GM19455 (cell line): ENCODE measurements around the gene MDH1.

Experiments
- ATAC-seq: cut with Tn5 transposase; IDR thresholded peaks from one replicate; pipeline ENCODE4 v1.9.1; 2021; ENCODE audit not compliant: unreplicated experiment

Gene MDH1

DNA sequence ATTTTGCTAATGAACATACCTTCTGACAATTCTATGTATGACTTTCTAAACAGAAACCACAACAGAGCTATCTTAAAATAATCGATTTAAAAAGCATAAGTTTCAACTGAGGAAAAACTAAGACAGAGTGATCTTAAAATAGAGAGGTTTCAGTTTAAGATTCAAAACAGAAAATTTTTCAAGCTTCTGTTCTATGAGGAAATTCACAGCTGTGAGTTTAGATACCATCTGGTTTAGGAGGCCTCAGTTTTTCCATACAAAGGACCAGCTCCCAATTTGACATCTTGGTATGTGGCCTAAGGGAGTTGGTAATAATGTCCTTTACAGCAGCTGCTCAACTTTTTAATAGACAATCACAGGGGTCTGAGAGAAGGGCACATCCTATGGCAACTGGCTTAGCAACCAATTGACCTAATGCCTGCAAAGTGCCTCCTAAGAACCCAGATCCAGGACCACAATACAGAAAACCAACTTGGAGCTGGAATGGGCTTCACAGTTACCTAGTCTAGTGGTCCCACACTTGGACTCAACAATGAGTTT is 39.7 kb downstream of the MDH1 start:
- ATAC-seq = no peak

DNA sequence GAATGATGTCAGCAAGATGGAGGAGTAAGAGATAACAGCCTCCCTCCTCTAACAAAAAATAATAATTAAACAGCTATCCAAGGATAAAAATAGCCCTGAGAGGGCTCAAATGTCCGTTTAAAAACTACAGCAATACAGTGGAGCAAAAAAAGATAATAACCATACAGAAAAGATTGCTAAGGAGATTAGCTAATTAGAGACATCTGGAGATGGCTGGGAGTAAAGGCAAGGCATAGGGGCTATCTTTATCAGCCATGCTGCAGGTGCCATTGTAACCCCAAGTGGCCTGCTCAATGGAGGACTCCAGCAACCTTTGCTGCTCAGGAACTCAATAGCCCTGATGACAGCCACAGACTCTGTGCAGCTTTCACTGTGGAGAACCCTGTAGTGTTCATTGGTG is 42.7 kb downstream of the MDH1 start:
- no peak for ATAC-seq

DNA sequence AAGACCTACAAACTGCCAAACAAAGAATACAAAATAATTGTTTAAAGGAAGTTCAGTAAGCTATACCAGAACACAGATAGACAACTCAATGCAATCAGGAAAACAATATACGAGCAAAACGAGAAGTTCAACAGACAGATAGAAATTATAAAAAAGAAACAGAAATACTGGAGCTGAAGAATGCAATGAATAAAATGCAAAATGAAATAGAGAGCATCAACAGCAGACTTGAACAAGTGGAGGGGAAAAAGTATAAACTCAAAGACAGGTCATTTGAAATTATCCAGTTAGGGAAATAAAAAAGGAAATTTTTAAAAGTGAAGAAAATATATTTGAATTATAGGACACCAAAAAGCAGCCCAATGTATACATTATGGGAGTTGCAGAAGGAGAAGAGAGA is 43.6 kb downstream of the MDH1 start:
- ATAC-seq = no peak

DNA sequence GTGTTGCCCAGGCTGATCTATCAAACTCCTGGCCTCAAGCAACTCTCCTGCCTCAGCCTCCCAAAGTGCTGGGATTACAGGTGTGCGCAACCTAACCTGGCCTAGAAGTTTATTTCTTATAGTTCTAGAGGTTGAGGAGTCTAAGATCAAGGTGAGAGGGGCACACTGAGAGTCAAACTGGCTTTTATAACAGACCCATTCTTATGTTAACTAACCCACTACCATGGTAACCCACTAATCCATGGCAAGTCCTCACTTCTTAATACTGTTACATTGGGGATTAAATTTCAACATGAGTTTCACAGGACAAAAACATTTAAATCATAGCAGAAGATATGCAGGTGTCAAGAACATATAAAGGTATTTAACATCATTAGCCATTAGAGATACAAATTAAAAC is 50.6 kb downstream of the MDH1 start:
- no peak for ATAC-seq

DNA sequence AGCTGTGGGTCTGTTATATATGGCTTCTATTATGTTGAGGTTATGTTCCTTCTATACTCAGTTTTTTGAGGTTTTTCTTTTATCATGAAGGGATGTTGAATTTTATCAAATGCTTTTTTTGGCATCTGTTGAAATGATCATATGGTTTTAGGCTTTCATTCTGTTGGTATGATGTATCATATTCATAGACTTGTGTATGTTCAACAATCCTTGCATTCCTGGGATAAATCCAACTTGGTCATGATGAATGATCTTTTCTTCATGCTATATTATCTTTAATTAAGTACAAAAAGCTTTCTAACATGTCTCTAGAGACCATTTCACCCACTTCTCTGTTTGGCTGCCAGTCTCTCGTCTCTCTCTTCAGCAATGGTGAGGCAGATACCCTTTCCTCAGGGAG is 54.2 kb downstream of the MDH1 start:
- ATAC-seq = no peak

DNA sequence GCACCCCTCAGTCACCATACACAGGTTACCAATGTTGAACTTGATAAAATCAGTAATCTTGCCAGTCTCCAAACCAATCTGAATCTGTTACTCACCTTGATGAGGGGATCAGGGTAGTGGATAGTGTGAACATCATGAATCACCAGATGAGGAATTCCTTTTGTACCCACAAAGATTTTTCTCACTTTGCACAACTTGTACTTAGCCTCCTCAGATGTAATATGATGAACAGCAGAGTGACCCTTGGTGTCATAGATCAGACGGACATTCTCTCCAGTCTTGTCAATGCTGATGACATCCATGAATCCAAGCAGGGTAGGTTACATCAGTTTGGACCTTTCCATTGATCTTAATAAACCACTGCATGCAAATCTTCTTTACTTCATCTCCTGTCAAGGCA is 54.7 kb downstream of the MDH1 start:
- ATAC-seq = no peak

DNA sequence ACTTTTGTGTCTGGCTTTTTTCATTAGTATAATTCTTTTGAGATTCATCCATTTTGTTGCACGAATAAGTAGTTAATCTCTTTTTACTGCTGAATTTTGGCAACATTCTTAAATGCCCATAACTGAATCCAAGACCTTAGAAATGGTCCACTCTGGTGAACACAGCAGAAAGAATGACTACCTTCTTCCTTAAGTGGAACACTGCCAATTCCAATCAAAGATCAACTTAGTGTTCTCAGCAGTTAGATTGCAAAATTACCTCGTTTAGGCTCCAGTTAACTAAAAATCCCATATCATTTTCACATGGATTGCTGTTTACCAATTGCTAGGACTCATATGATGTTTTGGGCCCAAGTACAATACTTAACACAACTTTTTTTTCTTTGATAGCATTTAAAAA is 59.9 kb downstream of the MDH1 start:
- ATAC-seq = no peak

DNA sequence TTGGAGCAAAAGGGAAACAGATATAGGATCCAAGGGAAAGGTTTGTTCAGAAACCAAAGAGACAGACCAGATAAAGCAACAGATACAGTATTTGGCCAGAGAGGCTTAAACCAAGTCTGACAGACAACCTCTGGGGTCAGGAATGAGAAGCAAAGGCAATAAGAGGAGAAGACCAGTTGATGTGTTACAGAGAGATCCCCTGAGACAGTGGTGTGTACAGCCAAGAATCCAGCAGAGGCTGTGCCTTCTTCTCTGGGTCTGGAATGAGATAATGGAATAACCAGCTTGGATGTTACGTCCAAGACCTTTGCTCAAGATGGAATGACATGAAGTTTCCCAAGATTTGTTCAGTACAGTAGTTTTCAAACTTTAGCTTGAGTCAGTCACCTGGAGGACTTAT is 61.1 kb downstream of the MDH1 start:
- no peak for ATAC-seq

DNA sequence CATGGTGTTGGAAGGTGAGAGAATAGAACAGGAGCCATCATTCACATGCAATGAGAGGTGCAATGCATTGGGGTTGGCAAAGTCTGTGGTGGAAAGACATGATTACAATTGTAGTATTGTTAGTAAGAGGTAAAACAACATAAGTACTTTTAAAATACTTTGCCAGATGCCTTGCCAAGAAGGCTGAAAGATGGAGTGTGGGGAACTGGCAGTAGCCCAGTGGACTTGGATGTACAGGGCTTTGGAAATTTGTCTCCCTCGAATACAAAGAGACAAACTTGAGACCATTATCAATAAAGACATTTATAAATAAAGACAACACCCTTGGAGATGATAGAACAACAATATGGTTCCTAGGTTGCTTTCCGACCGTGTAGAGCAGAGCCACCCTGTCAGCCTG is 62.0 kb downstream of the MDH1 start:
- ATAC-seq = no peak

DNA sequence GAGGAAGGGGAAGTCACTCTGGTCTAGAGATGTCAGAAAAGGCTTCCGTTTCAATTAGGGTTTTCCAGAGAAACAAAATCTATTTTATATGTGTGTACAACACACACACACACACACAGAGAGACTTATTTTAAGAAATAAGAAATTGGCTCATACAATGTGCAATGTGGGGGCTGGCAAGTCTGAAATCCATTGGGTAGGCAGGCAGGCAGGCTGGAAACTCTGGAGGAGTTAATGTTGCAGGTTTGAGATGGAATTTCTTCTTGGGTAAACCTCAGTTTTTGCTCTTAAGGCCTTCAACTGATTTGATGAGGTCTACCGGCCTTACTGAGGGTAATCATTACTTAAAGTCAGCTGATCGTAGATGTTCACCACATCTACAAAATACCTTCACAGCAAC is 62.6 kb downstream of the MDH1 start:
- ATAC-seq = no peak

DNA sequence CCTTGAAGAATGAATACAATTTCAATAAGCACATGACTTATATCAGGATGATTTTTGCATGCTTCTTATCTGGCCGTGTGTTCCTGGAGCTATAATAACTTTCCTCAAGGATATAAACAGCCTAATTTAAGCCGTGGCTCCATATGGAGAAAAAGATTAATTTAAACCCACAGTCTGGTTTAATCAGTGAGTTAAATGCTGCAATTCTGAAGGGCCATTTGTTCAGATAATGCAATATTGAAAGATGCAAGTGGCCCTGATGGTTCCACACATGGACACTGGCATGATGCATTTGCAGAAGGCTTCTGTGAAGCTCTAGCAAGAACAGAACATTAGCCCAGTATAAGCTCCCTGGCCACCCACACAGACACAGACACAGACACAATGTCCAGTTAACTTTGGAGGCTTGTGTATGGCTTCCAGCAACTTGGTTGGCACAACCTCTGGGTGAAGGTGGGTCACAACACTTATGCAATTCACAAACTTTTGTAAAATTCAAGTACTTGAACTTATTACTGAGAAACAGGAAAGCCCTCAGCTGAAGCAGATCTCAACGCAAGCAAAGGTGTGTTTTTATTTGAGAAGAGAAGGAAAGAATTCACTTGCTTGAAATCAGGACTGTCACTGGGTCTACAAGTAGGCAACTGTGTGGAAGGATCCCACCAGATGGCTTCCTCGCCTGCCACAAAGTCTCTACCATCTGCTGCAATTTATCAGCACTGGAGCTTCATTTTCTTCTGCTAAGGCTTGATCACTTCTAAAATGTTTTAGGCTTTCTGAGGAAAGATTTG is 63.3 kb downstream of the MDH1 start:
- no peak for ATAC-seq

DNA sequence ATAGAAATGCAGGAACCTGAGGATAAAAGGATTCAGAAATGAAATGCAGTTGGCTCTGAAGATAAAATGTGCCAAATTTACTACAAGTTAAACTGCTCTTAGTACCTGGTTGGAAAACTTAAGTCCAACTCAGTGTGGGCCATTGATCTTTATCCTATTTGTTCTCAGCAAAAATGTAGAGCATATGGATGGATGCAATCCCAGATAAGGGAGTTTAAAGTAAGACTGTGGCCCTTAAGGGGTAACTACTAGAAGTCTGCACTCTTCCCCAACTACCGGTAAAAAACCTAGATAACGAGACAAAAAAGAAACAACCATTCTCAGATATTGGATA is 63.9 kb downstream of the MDH1 start:
- no peak for ATAC-seq

DNA sequence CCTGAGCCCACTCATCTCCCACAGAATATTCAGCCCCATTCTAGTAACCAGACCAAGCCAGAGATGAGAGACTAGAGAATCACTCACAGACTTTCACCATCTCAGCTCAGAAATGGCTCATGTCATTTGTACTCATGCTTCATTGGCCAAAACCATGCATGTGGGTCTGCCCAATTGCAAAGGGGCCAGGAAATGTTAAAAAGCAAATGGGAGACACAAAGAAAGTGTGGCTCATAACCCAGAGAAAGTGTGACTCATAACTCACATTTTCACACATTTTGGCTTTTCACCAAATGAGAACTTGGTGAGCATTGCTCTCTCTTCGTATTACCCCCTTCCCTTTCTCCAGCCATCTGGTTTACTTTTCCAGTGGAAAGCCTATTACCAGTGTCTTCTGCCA is 66.2 kb downstream of the MDH1 start:
- no peak for ATAC-seq
